Activated B cell treated with CpG ODN at 0.5 μM for 24 hours (primary cell): ENCODE measurements around the gene C9orf43. TPM values are rescaled to one million over a fixed set of nuclear protein-coding genes. Genes with fewer than 3 reads are reported as not detected.
"Not testable (repeated sequence)": the region's sequence is repeated elsewhere in the genome, so short reads cannot be mapped to it uniquely, and the experiment has no call there.

Source experiments
- ATAC-seq: fragments of 200-7000 bp; cut with Tn5 transposase; one replicate; pipeline ENCODE4 v1.10.0; 2021; ENCODE audit warnings: low read depth, mild to moderate bottlenecking, moderate library complexity
- CTCF ChIA-PET: fragments of 350-600 bp; sonication (Branson Sonifier 250); formaldehyde crosslinking; loops from one replicate; lab custom pipeline; 2021; ENCODE audit warnings: antibody characterized with exemption; lab: Charles Lee
- POLR2A ChIA-PET: fragments of 350-600 bp; sonication (Branson Sonifier 250); formaldehyde crosslinking; loops from one replicate; lab custom pipeline; 2021; ENCODE audit warnings: antibody characterized with exemption; lab: Charles Lee
- DNase-seq: peaks from one replicate; pipeline ENCODE4 v3.0.0; 2022
- H3K27ac Mint-ChIP-seq: one replicate; pipeline ENCODE4 v1.8.0; 2020; ENCODE audit warnings: mixed read lengths
- H3K27me3 Mint-ChIP-seq: one replicate; pipeline ENCODE4 v1.8.0; 2021; ENCODE audit warnings: mixed read lengths
- H3K36me3 Mint-ChIP-seq: one replicate; pipeline ENCODE4 v1.8.0; 2021; ENCODE audit warnings: low read depth, mixed read lengths
- H3K4me1 Mint-ChIP-seq: one replicate; pipeline ENCODE4 v1.8.0; 2021; ENCODE audit warnings: mixed read lengths
- H3K4me3 Mint-ChIP-seq: one replicate; pipeline ENCODE4 v1.8.0; 2020; ENCODE audit warnings: mild to moderate bottlenecking, mixed read lengths
- H3K9me3 Mint-ChIP-seq: one replicate; pipeline ENCODE4 v1.8.0; 2020; ENCODE audit warnings: mixed read lengths
- intact Hi-C: fragments of 100-400 bp; cut with micrococcal nuclease; formaldehyde crosslinking; loops from one replicate; pipeline ENCODE4 v1.15.1; 2024
- total RNA-seq: library from RNA; stranded (reverse); gene quantifications from 2 replicates; pipeline ENCODE4 v1.2.3, GENCODE V29; 2022
- TF ChIP-seq, protein P1 (sequence below): fragments of 200-600 bp; IDR thresholded peaks from one replicate; pipeline ENCODE4 v1.8.0; 2022; ENCODE audit warnings: antibody characterized with exemption, mild to moderate bottlenecking

The C9orf43 gene
- total RNA-seq, 1 donor from 2014 or later: 1.2 TPM

DNA sequence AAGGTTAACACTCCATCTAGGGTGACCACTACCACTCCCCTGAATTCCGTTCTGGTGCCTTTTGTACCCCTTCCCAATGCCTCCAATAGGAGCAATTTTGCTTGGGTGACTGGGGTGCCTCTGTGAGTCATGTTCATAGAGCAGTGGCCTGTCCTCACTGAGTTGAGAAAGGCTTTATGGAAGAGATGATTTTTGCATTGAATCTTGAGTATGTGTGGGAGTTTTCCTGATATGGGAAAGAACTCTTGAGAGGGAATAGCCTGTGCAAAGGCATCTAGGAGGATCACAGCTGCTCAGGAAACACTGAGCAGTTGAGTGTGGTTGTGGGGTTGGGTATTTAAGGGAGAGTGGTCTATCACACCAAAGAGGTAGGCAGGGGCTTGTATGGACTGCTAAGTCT, 16.2 kb downstream of the C9orf43 start:
- TF ChIP-seq, protein P1, sequence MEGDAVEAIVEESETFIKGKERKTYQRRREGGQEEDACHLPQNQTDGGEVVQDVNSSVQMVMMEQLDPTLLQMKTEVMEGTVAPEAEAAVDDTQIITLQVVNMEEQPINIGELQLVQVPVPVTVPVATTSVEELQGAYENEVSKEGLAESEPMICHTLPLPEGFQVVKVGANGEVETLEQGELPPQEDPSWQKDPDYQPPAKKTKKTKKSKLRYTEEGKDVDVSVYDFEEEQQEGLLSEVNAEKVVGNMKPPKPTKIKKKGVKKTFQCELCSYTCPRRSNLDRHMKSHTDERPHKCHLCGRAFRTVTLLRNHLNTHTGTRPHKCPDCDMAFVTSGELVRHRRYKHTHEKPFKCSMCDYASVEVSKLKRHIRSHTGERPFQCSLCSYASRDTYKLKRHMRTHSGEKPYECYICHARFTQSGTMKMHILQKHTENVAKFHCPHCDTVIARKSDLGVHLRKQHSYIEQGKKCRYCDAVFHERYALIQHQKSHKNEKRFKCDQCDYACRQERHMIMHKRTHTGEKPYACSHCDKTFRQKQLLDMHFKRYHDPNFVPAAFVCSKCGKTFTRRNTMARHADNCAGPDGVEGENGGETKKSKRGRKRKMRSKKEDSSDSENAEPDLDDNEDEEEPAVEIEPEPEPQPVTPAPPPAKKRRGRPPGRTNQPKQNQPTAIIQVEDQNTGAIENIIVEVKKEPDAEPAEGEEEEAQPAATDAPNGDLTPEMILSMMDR: no peak
- H3K27ac Mint-ChIP-seq: no peak overlapping the region
- CTCF ChIA-PET: no interaction called here
- no peaks in the 10 kb centered on the region for H3K4me1 Mint-ChIP-seq
- H3K9me3 Mint-ChIP-seq: no peaks in the 10 kb centered on the region
- POLR2A ChIA-PET: no interaction called here
- H3K27me3 Mint-ChIP-seq: peaks cover 15% of the 10 kb centered on the region
- intact Hi-C loops: no loop called here
- H3K36me3 Mint-ChIP-seq: no peaks in the 10 kb centered on the region
- ATAC-seq: no peak
- no peak overlapping the region for H3K4me3 Mint-ChIP-seq
- no peak for DNase-seq

DNA sequence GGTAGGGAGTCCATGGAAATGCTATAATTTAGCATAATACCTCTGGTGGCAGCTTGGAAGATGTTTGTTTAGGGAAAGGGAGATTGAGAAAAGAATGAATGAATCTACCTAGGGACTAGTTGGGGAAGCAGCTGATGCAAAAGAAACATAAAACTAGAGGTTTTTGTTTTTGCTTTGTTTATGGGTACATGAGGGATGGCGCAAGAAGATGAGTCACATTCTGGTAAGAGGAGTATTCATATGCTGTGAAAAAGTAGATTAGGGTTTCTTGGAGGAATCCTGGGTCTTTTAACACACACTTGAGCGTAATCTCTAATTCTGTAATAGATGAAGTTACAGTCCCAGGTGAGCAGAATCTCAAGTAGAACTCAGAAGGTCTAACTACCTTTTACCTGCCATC, 17.1 kb downstream of the C9orf43 start:
- Mint-ChIP-seq H3K4me1 (no peaks in the 10 kb centered on the region), H3K4me3 (no peak overlapping the region), H3K27ac (no peak overlapping the region), H3K36me3 (no peaks in the 10 kb centered on the region), H3K27me3 (peaks cover 18% of the 10 kb centered on the region), H3K9me3 (no peaks in the 10 kb centered on the region)
- TF ChIP-seq, protein P1: no peak
- DNase-seq (no peak), ATAC-seq (no peak)
- intact Hi-C loops: no loop called here
- POLR2A ChIA-PET: interaction anchor here (0.9 kb wide), 1 partner anchor 16 kb away, joined by 3 read pairs; no protein-coding TSS in a partner anchor
- CTCF ChIA-PET: no interaction called here

DNA sequence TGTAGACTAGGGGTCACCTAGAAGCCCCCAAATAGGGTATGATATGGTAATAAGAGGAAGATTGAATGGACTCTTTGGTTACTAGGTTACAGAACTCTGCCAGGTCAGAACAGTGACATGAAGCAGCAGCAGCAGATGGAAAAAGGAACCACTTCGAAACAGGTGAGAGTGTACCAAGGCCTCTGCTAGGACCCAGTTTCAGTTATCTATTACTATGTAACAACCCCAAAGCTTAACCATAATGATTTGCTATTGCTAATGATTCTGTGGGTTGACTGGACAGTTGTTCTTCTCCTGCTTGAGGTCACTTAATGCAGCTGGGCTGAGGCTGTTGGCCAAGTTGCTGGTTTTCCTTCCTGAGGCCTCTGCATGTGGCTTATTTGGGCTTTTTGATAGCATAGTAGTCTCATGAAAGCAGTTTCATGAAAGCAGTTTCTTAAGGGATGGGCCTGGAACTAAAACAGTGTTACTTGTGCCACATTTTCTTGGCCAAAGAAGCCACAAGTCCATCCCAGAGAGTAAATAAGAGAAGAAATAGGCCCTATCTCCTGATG, 17.6 kb downstream of the C9orf43 start:
- ATAC-seq (no peak), DNase-seq (no peak)
- no peaks in the 10 kb centered on the region for H3K9me3 Mint-ChIP-seq
- H3K4me1 Mint-ChIP-seq: no peaks in the 10 kb centered on the region
- CTCF ChIA-PET: no interaction called here
- intact Hi-C loops: no loop called here
- H3K36me3 Mint-ChIP-seq: no peaks in the 10 kb centered on the region
- POLR2A ChIA-PET: interaction anchor here (0.9 kb wide), 1 partner anchor 17 kb away, joined by 3 read pairs; no protein-coding TSS in a partner anchor
- TF ChIP-seq, protein P1: no peak
- no peak overlapping the region for H3K4me3 Mint-ChIP-seq
- H3K27me3 Mint-ChIP-seq: peaks cover 20% of the 10 kb centered on the region
- no peak overlapping the region for H3K27ac Mint-ChIP-seq

DNA sequence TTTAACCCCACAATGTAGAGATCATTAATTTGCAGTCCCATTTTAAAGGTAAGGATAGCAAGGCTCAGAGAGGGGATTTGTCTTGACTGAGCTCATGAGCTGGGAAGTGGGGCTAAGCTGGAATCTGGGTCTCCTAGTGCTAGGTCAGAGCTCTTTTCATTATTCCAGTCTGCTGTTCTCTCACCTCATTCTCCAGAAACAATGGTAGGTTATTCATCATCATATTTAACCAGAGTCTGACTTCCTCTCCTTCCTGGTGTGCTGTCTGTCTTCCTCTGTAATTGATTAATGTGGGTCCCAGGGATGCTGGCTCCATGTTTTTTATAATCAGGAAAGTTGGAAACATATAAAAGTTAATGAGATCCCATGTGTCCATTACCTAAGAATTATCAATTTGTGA, 20.6 kb downstream of the C9orf43 start:
- ATAC-seq (no peak), DNase-seq (no peak)
- no peaks in the 10 kb centered on the region for H3K9me3 Mint-ChIP-seq
- H3K36me3 Mint-ChIP-seq: no peaks in the 10 kb centered on the region
- H3K27me3 Mint-ChIP-seq: peaks cover 10% of the 10 kb centered on the region
- intact Hi-C loops: no loop called here
- H3K27ac Mint-ChIP-seq: no peak overlapping the region
- CTCF ChIA-PET: no interaction called here
- H3K4me3 Mint-ChIP-seq: no peak overlapping the region
- POLR2A ChIA-PET: no interaction called here
- TF ChIP-seq, protein P1: no peak
- no peaks in the 10 kb centered on the region for H3K4me1 Mint-ChIP-seq

DNA sequence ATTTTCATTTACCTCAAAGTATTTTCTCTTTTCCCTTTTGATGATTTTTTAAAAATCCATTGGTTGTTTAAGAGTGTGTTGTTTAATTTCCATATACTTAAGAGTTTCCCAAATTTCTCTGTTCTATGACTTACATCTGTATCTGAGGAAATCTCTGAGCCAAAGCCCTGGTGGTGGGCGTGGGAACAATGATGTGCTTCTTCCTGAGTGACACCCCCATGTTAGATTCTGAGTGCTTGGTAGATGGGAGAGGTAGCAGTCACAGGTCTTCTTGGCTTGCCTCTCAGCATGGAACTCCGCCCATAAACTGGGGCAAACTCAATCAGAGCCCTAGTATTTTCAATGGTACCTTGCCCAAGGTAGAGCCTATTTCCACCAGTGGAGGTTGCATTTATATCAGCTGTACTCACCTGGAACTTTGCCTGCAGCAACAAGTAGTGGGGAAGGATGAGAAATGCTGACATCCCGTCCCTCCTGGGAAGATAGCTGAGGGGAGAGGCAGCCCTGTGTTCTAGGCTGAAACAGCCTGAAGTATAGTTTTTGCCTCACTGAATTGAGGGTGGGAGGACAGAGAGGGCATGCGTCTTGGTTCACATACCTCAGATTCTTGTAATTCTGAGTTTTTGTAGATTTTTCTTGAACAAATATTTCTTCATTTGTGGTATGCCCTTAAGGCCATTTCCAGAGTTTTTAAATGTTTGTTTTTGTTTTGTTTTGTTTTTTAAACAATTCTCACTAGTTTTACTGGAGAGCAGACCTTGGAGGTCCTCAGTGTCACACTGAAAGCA, 26.4 kb downstream of the C9orf43 start:
- H3K27ac Mint-ChIP-seq: no peak overlapping the region
- H3K27me3 Mint-ChIP-seq: peaks cover 5% of the 10 kb centered on the region
- DNase-seq (no peak), ATAC-seq (no peak)
- H3K4me1 Mint-ChIP-seq: no peaks in the 10 kb centered on the region
- POLR2A ChIA-PET: no interaction called here
- no peak overlapping the region for H3K4me3 Mint-ChIP-seq
- H3K36me3 Mint-ChIP-seq: no peaks in the 10 kb centered on the region
- TF ChIP-seq, protein P1: no peak
- no peaks in the 10 kb centered on the region for H3K9me3 Mint-ChIP-seq
- CTCF ChIA-PET: no interaction called here
- intact Hi-C loops: loop anchor here (2.0 kb wide), 1 partner anchor 20 kb away; no protein-coding TSS in a partner anchor

DNA sequence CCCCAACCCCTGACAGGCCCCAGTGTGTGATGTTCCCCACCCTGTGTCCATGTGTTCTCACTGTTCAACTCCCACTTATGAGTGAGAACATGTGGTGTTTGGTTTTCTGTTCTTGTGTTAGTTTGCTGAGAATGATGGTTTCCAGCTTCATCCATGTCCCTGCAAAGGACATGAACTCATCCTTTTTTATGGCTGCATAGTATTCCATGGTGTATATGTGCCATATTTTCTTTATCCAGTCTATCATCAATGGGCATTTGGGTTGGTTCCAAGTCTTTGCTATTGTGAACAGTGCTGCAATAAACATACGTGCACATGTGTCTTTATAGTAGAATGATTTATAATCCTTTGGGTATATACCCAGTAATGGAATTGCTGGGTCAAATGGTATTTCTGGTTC, 27.2 kb downstream of the C9orf43 start:
- H3K36me3 Mint-ChIP-seq, POLR2A ChIA-PET, DNase-seq, H3K4me1 Mint-ChIP-seq, H3K4me3 Mint-ChIP-seq, ATAC-seq, H3K27me3 Mint-ChIP-seq, H3K27ac Mint-ChIP-seq, H3K9me3 Mint-ChIP-seq, CTCF ChIA-PET: not testable (repeated sequence)
- intact Hi-C loops: loop anchor here (2.0 kb wide), 1 partner anchor 21 kb away; no protein-coding TSS in a partner anchor
